Tibial artery (tissue), 4 donors: ENCODE results near the gene NAXE.

Source experiments
- DNase-seq, 2 donors: peaks; one replicate each; pipeline ENCODE4 v3.0.0-alpha.2; 2019
- H3K27ac ChIP-seq, 2 donors: fragments of 200-600 bp; sonication (generic) in 1 of 2; 1 replicate in 1 of 2; 2 replicates in 1 of 2; pipeline ENCODE4 v1.5.1; 2018 to 2019; ENCODE audit warnings: mild to moderate bottlenecking in 1 of 2
- H3K27me3 ChIP-seq, 2 donors: fragments of 200-600 bp; sonication (generic) in 1 of 2; one replicate each; pipeline versions ENCODE4 v1.5.1 to v1.6.0; 2016 to 2019
- H3K36me3 ChIP-seq, 3 donors: fragments of 200-600 bp; sonication (generic) in 2 of 3; one replicate each; pipeline ENCODE4 v1.5.1; 2016 to 2019; ENCODE audit warnings: mild to moderate bottlenecking in 2 of 3
- H3K4me1 ChIP-seq, 4 donors: fragments of 200-600 bp; sonication (generic) in 2 of 4; 1 replicate in 3 of 4; 2 replicates in 1 of 4; pipeline ENCODE4 v1.5.1; 2016 to 2019
- H3K4me3 ChIP-seq, 2 donors: fragments of 200-600 bp; sonication (generic) in 1 of 2; 1 replicate in 1 of 2; 2 replicates in 1 of 2; pipeline ENCODE4 v1.5.1; 2018 to 2019; ENCODE audit warnings: mild to moderate bottlenecking in 2 of 2
- H3K9me3 ChIP-seq, 3 donors: fragments of 200-600 bp; sonication (generic) in 1 of 3; one replicate each; pipeline ENCODE4 v1.5.1; 2016 to 2019
- intact Hi-C: fragments of 100-400 bp; cut with DNase I; formaldehyde crosslinking; loops from one replicate; pipeline ENCODE4 v1.15.0; 2023; ENCODE audit warnings: low total_unique reads
- TF ChIP-seq, protein P1 (sequence below), 2 experiments: fragments of 200-600 bp in 1 of 2; fragments of 450-650 bp in 1 of 2; IDR thresholded peaks; one replicate each; pipeline ENCODE4 v1.5.1; 2017 to 2019; ENCODE audit warnings: antibody characterized with exemption in 2 of 2, mild to moderate bottlenecking in 1 of 2, moderate library complexity in 1 of 2

The NAXE gene

GRCh38 chr1:156591181-156591431 is 470 bp upstream of the NAXE start:
- Histone ChIP-seq H3K36me3 (peaks cover 3 to 35% (median 14%) of the 10 kb centered on the region in 3 donors), H3K9me3 (no peaks in the 10 kb centered on the region), H3K4me3 (peak overlapping the region; percentile 63 to 80), H3K4me1 (peaks cover 0 to 19% (median 12%) of the 10 kb centered on the region in 4 donors), H3K27ac (peak overlapping the region; percentile 75 to 88), H3K27me3 (no peaks in the 10 kb centered on the region)
- intact Hi-C loops, result loop anchor here (5.0 kb wide), 1 partner anchor 94 kb away; no protein-coding TSS in a partner anchor
- TF ChIP-seq, protein P1, sequence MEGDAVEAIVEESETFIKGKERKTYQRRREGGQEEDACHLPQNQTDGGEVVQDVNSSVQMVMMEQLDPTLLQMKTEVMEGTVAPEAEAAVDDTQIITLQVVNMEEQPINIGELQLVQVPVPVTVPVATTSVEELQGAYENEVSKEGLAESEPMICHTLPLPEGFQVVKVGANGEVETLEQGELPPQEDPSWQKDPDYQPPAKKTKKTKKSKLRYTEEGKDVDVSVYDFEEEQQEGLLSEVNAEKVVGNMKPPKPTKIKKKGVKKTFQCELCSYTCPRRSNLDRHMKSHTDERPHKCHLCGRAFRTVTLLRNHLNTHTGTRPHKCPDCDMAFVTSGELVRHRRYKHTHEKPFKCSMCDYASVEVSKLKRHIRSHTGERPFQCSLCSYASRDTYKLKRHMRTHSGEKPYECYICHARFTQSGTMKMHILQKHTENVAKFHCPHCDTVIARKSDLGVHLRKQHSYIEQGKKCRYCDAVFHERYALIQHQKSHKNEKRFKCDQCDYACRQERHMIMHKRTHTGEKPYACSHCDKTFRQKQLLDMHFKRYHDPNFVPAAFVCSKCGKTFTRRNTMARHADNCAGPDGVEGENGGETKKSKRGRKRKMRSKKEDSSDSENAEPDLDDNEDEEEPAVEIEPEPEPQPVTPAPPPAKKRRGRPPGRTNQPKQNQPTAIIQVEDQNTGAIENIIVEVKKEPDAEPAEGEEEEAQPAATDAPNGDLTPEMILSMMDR (IDR thresholded peaks at IDR 0.05), result no peak
- no peak for DNase-seq

GRCh38 chr1:156592158-156592909 is 758 bp downstream of the NAXE start:
- no peaks in the 10 kb centered on the region for H3K27me3 ChIP-seq
- H3K4me1 ChIP-seq, result peaks cover 0 to 19% (median 12%) of the 10 kb centered on the region in 4 donors
- peak overlapping the region; percentile 63 to 80 for H3K4me3 ChIP-seq
- TF ChIP-seq, protein P1 (IDR thresholded peaks at IDR 0.05), result no peak
- H3K9me3 ChIP-seq, result no peaks in the 10 kb centered on the region
- intact Hi-C loops, result loop anchor here (5.0 kb wide), 1 partner anchor 95 kb away; no protein-coding TSS in a partner anchor
- peaks cover 11 to 47% (median 26%) of the 10 kb centered on the region in 3 donors for H3K36me3 ChIP-seq
- peak overlapping the region; percentile 75 to 88 for H3K27ac ChIP-seq
- DNase-seq, result no peak

GRCh38 chr1:156592910-156593660 is 1.5 kb downstream of the NAXE start:
- no peak for DNase-seq
- peak overlapping the region in 1 of 2 donors; percentile 88 for H3K27ac ChIP-seq
- intact Hi-C loops, result loop anchor here (5.0 kb wide), 1 partner anchor 96 kb away; no protein-coding TSS in a partner anchor
- no peaks in the 10 kb centered on the region for H3K27me3 ChIP-seq
- TF ChIP-seq, protein P1 (IDR thresholded peaks at IDR 0.05), result no peak
- peaks cover 11 to 55% (median 33%) of the 10 kb centered on the region in 3 donors for H3K36me3 ChIP-seq
- H3K9me3 ChIP-seq, result no peaks in the 10 kb centered on the region
- H3K4me1 ChIP-seq, result peaks cover 0 to 19% (median 12%) of the 10 kb centered on the region in 4 donors
- no peak overlapping the region for H3K4me3 ChIP-seq

DNA sequence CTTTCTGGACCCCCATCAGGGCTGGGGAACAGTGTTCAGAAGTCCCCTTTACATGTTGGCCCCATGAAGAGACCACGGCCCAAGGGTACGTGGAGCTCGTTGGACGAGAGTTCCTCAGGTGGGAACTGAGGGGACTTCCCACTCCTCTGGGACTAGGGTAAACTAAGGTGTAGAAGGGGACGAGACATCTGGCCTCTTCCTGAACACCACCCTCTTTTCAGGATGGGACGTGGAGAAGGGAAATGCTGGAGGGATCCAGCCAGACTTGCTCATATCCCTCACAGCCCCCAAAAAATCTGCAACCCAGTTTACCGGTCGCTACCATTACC is 2.0 kb downstream of the NAXE start:
- no peak overlapping the region for H3K27ac ChIP-seq
- no peaks in the 10 kb centered on the region for H3K9me3 ChIP-seq
- H3K4me1 ChIP-seq, result peaks cover 0 to 19% (median 12%) of the 10 kb centered on the region in 4 donors
- TF ChIP-seq, protein P1 (IDR thresholded peaks at IDR 0.05), result no peak
- no peak for DNase-seq
- intact Hi-C loops, result loop anchor here (5.0 kb wide), 1 partner anchor 96 kb away; no protein-coding TSS in a partner anchor
- H3K4me3 ChIP-seq, result no peak overlapping the region
- no peaks in the 10 kb centered on the region for H3K27me3 ChIP-seq
- peaks cover 11 to 60% (median 38%) of the 10 kb centered on the region in 3 donors for H3K36me3 ChIP-seq

- TF ChIP-seq, protein P1 (IDR thresholded peaks at IDR 0.05), result no peak
- no peak overlapping the region for H3K27ac ChIP-seq
- DNase-seq, result no peak
- H3K4me1 ChIP-seq, result peaks cover 0 to 19% (median 12%) of the 10 kb centered on the region in 4 donors
- no peaks in the 10 kb centered on the region for H3K27me3 ChIP-seq
- H3K36me3 ChIP-seq, result peaks cover 11 to 65% (median 40%) of the 10 kb centered on the region in 3 donors
- no peaks in the 10 kb centered on the region for H3K9me3 ChIP-seq
- H3K4me3 ChIP-seq, result no peak overlapping the region
- intact Hi-C loops, result loop anchor here (5.0 kb wide), 1 partner anchor 97 kb away; no protein-coding TSS in a partner anchor
These were observed 2.6 kb downstream of the NAXE start for GRCh38 chr1:156594190-156594589.
